Thoracic aorta (tissue), 2 donors: Measurements from ENCODE around the gene RALGAPA1. TPM values are rescaled to one million over a fixed set of nuclear protein-coding genes. Genes with fewer than 3 reads are reported as not detected.
A peak's percentile ranks its signal among the peaks of the same experiment; 100 is the strongest.
"Not testable (repeated sequence)": the region's sequence is repeated elsewhere in the genome, so short reads cannot be mapped to it uniquely, and the experiment has no call there.

Experiments used
- ATAC-seq: fragments of 150-250 bp; one replicate; pipeline ENCODE4 v1.8.0; 2017; ENCODE audit warnings: low read depth; ENCODE audit not compliant: insufficient number of reproducible peaks, low FRiP score
- DNase-seq: peaks from one replicate; pipeline ENCODE4 v3.0.0-alpha.2; 2020; ENCODE audit warnings: low spot score
- H3K27ac ChIP-seq, 2 donors: fragments of 200-600 bp; sonication (generic); 1 replicate in 1 of 2; 2 replicates in 1 of 2; pipeline ENCODE4 v1.5.1; 2016; ENCODE audit warnings: mild to moderate bottlenecking in 2 of 2, moderate library complexity in 2 of 2
- H3K27me3 ChIP-seq: fragments of 200-600 bp; sonication (generic); replicated peaks from 2 replicates; pipeline ENCODE4 v1.6.0; 2016; ENCODE audit warnings: mild to moderate bottlenecking; ENCODE audit not compliant: insufficient read depth
- H3K36me3 ChIP-seq: fragments of 200-600 bp; sonication (generic); one replicate; pipeline ENCODE4 v1.5.1; 2016
- H3K4me1 ChIP-seq, 2 donors: fragments of 200-600 bp; sonication (generic); 1 replicate in 1 of 2; 2 replicates in 1 of 2; pipeline versions ENCODE4 v1.5.1 to v1.6.0; 2016; ENCODE audit warnings: low read depth in 2 of 2, mild to moderate bottlenecking in 1 of 2; ENCODE audit not compliant: control insufficient read depth in 1 of 2
- H3K4me3 ChIP-seq: fragments of 200-600 bp; sonication (generic); 2 replicates; pipeline ENCODE4 v1.5.1; 2016; ENCODE audit warnings: mild to moderate bottlenecking
- H3K9me3 ChIP-seq: fragments of 200-600 bp; sonication (generic); 2 replicates; pipeline ENCODE4 v1.5.1; 2016
- total RNA-seq, 2 donors: library from RNA; depleted of rRNA; stranded (reverse); fragments of >200 nt; gene quantifications; one replicate each; pipeline versions ENCODE4 v1.1.0 to v1.2.3, GENCODE V29; 2016
- TF ChIP-seq, protein P1 (sequence below): fragments of 200-600 bp; sonication (generic); IDR thresholded peaks from one replicate; pipeline ENCODE4 v1.5.1; 2019; ENCODE audit warnings: antibody characterized with exemption

RALGAPA1 gene
- total RNA-seq, 2 donors from 2014 or later = 73.2 to 88.0 TPM

DNA sequence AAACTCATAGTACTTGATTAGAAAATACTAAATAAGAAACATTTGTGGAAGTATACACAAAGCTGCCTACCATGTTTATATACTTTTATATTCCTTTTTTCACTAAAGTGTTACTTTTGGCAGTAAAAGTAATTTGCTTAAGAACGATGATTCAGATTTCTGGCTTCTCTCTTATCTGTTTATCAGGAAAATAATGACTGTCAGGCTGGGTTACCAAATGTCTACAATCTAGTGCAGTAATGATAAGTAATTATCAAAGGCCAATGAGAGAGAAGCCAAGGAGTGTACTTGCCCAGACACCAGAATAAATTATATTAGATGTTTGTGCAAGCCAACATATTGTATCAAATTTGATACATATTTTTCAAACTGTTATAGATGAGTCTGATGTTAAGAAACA lies 113.4 kb downstream of the RALGAPA1 start:
- Histone ChIP-seq H3K4me3 (no peak overlapping the region), H3K36me3 (no peaks in the 10 kb centered on the region), H3K27me3 (no peaks in the 10 kb centered on the region), H3K4me1 (peaks cover 0 to 10% of the 10 kb centered on the region in 2 donors), H3K9me3 (no peaks in the 10 kb centered on the region), H3K27ac (no peak overlapping the region)
- DNase-seq = no peak
- TF ChIP-seq, protein P1, sequence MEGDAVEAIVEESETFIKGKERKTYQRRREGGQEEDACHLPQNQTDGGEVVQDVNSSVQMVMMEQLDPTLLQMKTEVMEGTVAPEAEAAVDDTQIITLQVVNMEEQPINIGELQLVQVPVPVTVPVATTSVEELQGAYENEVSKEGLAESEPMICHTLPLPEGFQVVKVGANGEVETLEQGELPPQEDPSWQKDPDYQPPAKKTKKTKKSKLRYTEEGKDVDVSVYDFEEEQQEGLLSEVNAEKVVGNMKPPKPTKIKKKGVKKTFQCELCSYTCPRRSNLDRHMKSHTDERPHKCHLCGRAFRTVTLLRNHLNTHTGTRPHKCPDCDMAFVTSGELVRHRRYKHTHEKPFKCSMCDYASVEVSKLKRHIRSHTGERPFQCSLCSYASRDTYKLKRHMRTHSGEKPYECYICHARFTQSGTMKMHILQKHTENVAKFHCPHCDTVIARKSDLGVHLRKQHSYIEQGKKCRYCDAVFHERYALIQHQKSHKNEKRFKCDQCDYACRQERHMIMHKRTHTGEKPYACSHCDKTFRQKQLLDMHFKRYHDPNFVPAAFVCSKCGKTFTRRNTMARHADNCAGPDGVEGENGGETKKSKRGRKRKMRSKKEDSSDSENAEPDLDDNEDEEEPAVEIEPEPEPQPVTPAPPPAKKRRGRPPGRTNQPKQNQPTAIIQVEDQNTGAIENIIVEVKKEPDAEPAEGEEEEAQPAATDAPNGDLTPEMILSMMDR = no peak
- no peak for ATAC-seq

DNA sequence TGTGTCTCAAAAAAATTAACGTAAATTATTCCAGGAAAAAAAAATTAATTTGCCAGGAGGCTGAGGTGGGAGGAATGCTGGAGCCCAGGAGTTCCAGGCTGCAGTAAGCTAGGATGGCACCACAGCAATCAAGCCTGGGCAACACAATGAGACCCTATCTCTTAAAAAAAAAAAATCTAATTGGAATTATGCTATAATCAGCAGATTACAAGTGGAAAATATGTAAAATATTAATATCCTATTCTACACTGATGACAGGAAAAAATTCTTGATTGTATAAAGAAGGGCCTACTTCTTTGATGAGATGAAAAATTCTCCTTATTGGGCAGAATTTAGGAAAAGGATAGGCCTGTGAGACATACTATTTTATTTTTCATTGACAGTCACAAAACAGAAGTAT lies 114.0 kb downstream of the RALGAPA1 start:
- Histone ChIP-seq H3K36me3 (no peaks in the 10 kb centered on the region), H3K9me3 (no peaks in the 10 kb centered on the region), H3K27me3 (no peaks in the 10 kb centered on the region), H3K4me3 (no peak overlapping the region), H3K27ac (no peak overlapping the region), H3K4me1 (peaks cover 0 to 10% of the 10 kb centered on the region in 2 donors)
- DNase-seq (no peak), ATAC-seq (no peak)
- TF ChIP-seq, protein P1 = no peak

DNA sequence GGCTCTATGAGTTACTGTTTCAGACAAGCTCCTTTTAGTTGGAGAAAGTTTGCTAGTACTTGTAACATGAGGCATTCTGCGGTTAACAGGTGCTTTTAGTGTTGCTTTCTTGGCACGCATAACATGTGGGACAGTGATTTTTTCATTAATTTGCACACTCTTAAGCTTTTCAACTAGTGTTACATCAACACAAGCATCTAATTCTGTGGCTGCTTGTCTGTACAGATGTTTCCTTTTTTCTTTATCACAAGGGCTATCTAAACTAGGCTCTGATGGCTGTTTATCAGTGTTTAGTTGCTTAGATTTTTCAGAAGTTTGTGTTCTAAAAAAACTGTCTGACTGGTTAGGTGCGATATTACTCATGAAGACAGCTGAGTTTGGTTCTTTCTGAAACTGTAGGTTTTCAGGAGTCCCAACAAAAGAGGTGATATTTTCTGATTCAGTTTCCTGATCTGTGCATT lies 120.1 kb downstream of the RALGAPA1 start:
- ATAC-seq (no peak), DNase-seq (no peak)
- TF ChIP-seq, protein P1 = no peak
- Histone ChIP-seq H3K9me3 (no peaks in the 10 kb centered on the region), H3K4me3 (no peak overlapping the region), H3K27me3 (no peaks in the 10 kb centered on the region), H3K4me1 (no peaks in the 10 kb centered on the region), H3K27ac (no peak overlapping the region), H3K36me3 (peaks cover 9% of the 10 kb centered on the region)

DNA sequence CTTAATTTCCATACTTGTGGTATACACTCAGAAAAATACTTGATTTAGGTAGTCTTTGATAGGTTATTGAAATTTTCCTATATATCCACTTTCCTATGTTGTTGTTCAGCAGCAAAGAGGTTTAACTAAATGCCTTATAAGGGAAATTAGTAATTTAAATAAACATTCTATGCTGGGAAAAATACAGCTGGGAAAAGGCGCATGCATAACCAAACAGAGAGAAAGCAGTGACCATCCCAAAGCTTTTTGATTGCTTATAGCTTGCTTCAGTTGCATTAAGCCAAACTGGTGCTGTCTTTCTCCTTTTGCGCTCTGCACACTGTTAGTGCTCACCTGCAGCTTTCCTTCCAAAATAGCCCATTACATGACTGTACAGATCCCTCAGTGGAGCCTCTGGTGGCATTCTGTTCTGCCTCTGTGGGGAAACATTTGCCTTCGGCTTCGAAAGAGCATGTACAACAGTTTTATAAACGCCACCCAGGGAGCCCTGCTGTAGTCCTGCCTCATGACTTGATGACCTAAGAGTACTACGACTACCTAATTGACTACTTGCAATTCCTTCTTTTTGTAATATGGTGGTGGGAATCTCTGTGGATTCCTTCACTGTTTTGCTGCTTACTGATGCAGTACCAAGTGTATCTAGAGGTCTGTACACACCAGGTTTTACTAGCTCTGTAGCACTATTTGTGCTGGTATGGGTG lies 120.8 kb downstream of the RALGAPA1 start:
- no peak for DNase-seq
- Histone ChIP-seq H3K4me3 (no peak overlapping the region), H3K27me3 (no peaks in the 10 kb centered on the region), H3K4me1 (no peaks in the 10 kb centered on the region), H3K27ac (no peak overlapping the region), H3K9me3 (no peaks in the 10 kb centered on the region), H3K36me3 (peaks cover 9% of the 10 kb centered on the region)
- ATAC-seq = no peak
- TF ChIP-seq, protein P1 = no peak

DNA sequence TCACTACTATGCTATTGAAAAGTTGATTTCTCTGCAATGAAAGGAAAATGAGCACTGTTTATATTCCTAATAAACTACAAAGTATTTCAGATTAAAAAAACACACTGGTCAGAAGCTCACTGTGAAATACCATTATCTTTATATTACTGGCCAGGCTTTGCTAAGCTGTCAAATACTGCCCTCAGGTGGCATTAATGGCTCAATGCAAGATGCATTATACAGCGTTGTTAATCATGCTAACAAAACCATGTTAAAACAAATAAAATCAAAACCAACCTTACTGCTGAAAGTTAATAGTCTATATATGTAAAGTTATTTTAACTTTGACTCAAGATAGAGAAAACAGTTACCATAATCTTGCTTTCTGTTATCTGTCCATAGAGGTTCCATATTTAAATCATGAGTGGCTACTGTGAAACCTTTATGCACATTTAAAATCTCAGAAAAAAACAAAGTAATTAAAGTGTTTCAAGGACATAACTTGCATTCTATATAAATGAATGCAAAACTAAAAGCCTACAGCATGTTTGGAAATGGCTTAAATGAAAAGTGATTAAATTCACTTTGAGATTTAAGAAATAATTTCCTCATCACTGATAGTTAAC lies 121.7 kb downstream of the RALGAPA1 start:
- Histone ChIP-seq H3K27me3 (no peaks in the 10 kb centered on the region), H3K36me3 (peaks cover 14% of the 10 kb centered on the region), H3K27ac (no peak overlapping the region), H3K9me3 (no peaks in the 10 kb centered on the region), H3K4me3 (no peak overlapping the region), H3K4me1 (no peaks in the 10 kb centered on the region)
- no peak for ATAC-seq
- TF ChIP-seq, protein P1 = peak; percentile 32
- no peak for DNase-seq

DNA sequence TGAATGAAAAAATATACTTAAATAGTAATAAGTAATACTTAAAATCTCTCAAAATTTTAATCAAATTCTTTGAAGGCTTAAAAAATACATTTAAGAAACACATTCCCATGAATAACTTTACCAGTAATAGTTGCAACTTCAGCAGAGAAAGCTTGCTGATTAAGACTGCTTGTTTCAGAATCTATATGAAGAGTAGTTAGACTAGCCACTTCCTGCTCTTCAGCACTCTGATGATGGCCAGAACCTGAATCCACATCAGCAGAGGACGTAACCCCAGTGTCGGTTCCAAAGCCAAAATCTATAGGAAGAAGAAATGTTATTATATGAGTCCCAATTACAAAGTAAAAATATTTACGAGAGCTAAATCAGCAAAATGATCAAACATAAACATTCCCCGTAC lies 125.4 kb downstream of the RALGAPA1 start:
- not testable (repeated sequence) for H3K9me3 ChIP-seq, H3K27ac ChIP-seq, ATAC-seq, DNase-seq, H3K4me1 ChIP-seq, H3K4me3 ChIP-seq, H3K27me3 ChIP-seq
- H3K36me3 ChIP-seq = peaks cover 18% of the 10 kb centered on the region
